H4 (cell line): ENCODE data around the gene GNAI2. TPM values are rescaled to one million over a fixed set of nuclear protein-coding genes. Genes with fewer than 3 reads are reported as not detected.

Experiments used
- DNase-seq: peaks from one replicate; pipeline ENCODE4 v3.0.0-alpha.2; 2015; ENCODE audit warnings: low spot score
- total RNA-seq: library from RNA; depleted of rRNA; stranded (reverse); fragments of >200 nt; shearing (Covaris generic); gene quantifications from 2 replicates; pipeline ENCODE4 v1.2.3, GENCODE V29; 2014; rRNA removed

GNAI2 gene
- 127 and 141 TPM in 2 replicates for total RNA-seq

- DNase-seq: peak; percentile 84
Observed at GRCh38 chr3:50235716-50236483, at the start of gene GNAI2. Gene GNAI2, plus strand, starts transcription at chr3:50236204. Its CDS starts 132 bp downstream, at chr3:50236336.

DNA sequence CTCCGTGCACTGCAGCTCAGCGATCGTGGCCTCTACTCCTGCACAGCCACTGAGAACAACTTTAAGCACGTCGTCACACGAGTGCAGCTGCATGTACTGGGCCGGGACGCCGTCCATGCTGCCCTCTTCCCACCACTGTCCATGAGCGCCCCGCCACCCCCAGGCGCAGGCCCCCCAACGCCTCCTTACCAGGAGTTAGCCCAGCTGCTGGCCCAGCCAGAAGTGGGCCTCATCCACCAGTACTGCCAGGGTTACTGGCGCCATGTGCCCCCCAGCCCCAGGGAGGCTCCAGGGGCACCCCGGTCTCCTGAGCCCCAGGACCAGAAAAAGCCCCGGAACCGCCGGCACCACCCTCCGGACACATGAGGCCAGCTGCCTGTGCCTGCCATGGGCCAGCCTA is 48.3 kb upstream of the GNAI2 start:
- no peak for DNase-seq

DNA sequence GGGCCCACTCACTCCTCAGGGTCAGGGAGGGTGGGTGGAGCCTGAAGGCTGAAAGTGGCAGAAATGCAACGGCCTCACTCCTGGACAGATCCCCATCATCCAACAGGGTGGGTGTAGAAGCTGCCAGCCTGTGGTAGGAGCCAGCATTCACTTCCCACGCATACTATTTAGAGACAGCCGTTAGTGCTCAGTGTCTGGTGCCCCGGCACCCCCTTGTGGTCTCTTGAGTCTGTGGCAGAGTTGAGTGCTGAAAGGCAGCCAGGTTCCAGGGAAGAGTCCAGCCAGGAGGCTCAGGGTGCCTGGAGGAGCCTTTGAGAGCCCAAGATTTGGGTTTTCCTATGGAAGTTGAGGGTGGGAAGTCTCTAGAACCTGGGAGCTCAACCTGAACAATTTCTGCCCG is 46.7 kb upstream of the GNAI2 start:
- peak; percentile 59 for DNase-seq

DNA sequence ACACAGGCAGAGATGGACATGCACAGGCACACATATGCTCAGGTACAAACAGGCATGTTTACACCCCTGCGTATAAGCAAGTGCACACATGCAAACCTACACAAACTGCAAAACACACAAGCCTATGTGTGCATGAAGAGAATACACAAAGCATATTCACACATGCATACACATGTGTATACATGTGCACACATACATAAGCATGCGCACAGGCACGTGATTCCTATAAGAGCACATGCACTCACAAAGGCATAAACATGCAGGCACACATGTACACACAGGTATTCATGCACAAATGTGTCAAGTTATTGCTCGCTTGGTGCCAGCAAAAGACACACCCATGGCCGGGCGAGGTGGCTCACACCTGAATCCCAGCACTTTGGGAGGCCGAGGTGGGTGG is 46.0 kb upstream of the GNAI2 start:
- no peak for DNase-seq

- DNase-seq: no peak
Observed at GRCh38 chr3:50190936-50191660, 44.9 kb upstream of the GNAI2 start, which contains the start of gene GNAT1. Gene GNAT1, plus strand, starts transcription at chr3:50191610. Its CDS starts 116 bp downstream, at chr3:50191726.

GRCh38 chr3:50192124-50192523 is 43.9 kb upstream of the GNAI2 start:
- no peak for DNase-seq

- DNase-seq: peak; percentile 19
Observed at GRCh38 chr3:50192689-50193141, 43.3 kb upstream of the GNAI2 start.

DNA sequence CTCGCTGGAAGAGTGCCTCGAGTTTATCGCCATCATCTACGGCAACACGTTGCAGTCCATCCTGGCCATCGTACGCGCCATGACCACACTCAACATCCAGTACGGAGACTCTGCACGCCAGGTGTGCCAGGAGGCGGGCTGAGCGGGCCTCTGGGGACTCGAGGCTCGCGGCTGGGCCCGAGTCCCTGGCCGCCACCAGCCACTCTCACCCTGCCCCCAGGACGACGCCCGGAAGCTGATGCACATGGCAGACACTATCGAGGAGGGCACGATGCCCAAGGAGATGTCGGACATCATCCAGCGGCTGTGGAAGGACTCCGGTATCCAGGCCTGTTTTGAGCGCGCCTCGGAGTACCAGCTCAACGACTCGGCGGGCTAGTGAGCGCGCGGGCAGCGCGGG is 42.7 kb upstream of the GNAI2 start:
- no peak for DNase-seq

DNA sequence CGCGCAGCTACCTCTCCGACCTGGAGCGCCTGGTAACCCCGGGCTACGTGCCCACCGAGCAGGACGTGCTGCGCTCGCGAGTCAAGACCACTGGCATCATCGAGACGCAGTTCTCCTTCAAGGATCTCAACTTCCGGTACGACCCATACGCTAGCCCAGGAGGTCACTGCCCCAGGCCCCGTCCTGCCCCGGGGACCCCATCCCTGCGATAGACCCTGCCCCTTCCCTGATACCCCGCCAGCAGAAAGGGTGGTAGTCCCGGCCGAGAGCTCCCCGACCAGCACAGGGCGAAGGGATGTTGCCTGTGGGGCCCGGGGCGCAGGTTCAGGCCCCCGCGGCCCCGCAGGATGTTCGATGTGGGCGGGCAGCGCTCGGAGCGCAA is 42.3 kb upstream of the GNAI2 start:
- no peak for DNase-seq

- no peak for DNase-seq
Observed at GRCh38 chr3:50194128-50194902, 41.7 kb upstream of the GNAI2 start.

DNA sequence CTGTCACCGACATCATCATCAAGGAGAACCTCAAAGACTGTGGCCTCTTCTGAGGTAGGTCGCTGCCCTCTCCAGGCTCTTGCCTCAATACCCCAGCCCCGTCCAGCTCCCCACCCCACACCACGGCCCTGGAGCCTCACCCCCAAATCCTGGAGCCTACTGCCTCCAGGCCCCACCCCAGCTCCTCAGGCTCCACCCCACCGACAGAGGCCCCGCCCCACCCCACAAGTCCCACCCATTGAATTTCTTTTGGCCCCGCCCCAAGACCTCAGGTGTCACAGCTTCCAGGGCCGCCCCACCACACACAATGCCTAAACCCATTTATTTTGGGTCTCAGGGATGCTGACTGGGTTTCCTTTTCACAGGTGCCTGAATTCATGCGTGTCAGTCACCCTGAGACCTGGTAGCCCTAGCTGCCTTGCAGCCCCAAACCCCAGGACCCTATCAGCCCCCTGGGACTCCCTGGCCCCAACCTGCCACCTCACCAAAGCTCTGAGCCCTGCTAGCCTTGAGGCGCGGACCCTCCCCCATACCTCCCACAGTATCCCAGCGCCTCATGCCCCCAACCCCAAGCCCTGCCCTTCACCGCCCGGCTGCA is 41.0 kb upstream of the GNAI2 start:
- no peak for DNase-seq

- DNase-seq: no peak
Observed at GRCh38 chr3:50195501-50196252, 40.3 kb upstream of the GNAI2 start.

DNA sequence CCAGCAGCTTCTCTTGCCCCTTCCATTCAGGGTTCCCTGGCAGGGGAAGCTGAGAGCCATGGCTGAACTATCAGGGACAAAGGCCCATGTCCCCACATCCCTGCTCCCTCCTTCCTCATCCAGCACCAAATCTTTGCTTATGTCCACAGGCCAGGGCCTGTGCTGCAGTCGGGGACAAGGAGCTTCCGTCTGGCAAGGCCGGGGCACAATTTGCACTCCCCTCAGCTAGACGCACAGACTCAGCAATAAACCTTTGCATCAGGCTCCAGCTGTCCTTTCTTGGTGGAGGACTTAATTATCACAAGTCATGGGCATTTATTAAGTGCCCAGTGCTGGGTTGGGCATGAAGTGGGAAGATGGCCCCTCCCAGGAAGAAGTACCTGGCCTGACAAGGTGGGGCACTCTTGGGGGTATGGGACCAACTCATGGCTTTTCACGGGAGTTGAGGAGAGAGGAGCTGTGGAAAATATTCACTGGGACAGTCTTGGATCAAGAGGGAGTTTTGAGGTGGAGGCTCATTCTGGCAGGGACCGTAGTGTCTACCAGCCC is 39.7 kb upstream of the GNAI2 start:
- no peak for DNase-seq

DNA sequence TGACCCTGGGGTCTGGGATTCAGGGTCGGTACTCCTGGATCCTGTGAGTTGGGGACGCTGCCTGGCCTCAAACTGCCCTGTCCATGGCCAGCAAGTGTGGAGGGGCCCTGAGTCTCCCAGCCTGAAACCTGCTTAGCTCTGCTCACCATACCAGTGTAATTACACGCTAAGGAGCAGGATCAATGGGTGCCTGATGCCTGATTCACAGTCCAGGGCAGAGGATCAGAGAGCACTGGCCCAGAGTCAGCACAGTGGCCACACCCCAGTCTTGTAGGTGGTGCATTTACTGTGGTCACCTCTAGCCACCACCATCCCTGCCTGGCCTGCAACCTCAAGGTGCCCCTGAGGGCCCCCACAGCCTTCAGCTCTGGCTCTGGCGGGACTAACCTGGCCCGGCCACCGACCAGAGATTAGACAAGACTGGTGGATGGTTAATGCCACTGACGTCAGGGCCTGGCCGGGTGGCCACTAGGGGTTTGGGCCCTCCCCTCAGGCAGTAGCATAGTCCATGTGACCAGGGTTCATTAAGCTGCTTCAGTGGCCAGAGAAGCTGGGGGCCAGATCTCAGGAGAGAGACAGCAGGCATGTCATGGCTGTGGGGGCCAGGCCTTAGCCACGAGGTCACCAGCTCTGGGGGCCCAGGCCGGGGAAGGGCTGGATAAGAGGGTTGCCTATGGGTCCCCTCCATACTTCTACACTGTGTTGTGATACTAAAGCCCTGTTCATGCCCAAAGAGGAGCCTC is 34.3 kb upstream of the GNAI2 start:
- no peak for DNase-seq

GRCh38 chr3:50202353-50203112 is 33.5 kb upstream of the GNAI2 start:
- DNase-seq: no peak

DNA sequence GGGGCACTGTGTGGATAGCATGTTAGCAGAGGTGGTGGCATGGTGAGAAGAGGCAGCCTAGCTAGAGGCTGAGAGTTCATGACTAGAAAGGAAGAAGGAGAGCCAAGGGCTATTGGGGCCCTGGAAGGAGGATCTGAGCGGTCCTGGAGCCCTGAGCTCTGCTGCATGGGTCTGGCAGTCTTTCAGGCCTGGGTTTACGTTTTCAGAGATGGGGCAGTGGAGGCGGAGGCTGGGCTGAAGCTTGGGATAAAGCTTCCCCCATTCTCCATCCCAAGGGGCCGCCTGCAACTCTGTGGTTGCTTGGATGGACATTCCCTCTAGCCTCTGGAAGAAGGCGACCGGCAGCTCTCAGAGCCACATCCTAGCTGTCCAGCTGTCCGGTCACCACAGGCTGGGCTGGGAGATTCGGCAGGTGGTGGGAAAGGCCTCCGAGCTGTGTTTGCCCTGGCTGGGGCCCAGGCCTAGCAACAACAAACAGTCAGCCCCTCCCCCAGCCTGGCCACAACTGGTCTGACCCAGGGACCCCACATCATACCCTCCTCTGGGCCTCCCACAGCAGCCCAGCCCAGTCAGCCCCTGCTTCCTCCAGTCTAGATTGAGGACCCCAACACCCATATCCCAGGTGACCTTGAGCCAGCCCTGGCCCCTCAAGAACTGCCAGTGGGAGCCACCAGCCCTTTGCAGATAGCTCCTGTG is 32.7 kb upstream of the GNAI2 start:
- DNase-seq: no peak

GRCh38 chr3:50203809-50204803 is 31.9 kb upstream of the GNAI2 start:
- DNase-seq: no peak
